ENCODE data around the gene AIFM1. TPM values are rescaled to one million over a fixed set of nuclear protein-coding genes. Genes with fewer than 3 reads are reported as not detected.

AIFM1 gene
- total RNA-seq, 2 donors from 2014 or later: 53.7 to 58.7 TPM

DNA sequence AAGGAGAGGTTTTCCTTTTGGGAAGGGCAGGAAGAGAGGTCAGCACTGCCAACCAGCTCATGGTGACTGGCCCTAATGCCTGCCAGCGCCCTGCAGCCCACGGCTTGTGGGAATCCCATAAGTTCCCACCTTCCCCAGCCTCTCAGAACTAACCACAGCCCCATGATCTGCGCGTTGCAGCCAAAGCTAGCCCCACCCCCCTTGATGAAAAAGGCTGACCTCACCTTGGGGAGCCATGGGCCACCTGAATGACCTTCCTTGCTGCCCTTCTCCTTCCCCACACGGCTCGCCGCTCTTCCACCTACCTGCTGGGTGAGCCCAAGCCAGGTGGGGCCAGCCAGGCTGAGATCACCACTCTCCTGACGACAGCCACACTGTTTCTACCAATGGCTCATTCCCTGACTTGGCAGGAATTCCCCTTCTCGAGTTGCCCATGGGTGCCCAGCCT, 51.5 kb downstream of the AIFM1 start:
- peaks cover 26% of the 10 kb centered on the region for H3K27me3 ChIP-seq (ENCODE audit: control insufficient read depth, insufficient read depth, low read length, poor library complexity, severe bottlenecking)
- H3K4me3 ChIP-seq (ENCODE audit: low read length): no peak overlapping the region
- no peak overlapping the region for H3K27ac ChIP-seq (ENCODE audit: low read depth, low read length)
- TF ChIP-seq, protein P1, sequence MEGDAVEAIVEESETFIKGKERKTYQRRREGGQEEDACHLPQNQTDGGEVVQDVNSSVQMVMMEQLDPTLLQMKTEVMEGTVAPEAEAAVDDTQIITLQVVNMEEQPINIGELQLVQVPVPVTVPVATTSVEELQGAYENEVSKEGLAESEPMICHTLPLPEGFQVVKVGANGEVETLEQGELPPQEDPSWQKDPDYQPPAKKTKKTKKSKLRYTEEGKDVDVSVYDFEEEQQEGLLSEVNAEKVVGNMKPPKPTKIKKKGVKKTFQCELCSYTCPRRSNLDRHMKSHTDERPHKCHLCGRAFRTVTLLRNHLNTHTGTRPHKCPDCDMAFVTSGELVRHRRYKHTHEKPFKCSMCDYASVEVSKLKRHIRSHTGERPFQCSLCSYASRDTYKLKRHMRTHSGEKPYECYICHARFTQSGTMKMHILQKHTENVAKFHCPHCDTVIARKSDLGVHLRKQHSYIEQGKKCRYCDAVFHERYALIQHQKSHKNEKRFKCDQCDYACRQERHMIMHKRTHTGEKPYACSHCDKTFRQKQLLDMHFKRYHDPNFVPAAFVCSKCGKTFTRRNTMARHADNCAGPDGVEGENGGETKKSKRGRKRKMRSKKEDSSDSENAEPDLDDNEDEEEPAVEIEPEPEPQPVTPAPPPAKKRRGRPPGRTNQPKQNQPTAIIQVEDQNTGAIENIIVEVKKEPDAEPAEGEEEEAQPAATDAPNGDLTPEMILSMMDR (conservative IDR thresholded peaks at IDR 0.05): no peak
- Mint-ChIP-seq H3K36me3 (ENCODE audit: low read depth) (no peaks in the 10 kb centered on the region), H3K27me3 (ENCODE audit: insufficient read depth) (peaks cover 63% of the 10 kb centered on the region), H3K27ac (no peak overlapping the region), H3K4me1 (peaks cover 6% of the 10 kb centered on the region), H3K4me3 (no peak overlapping the region), H3K9me3 (peaks cover 47% of the 10 kb centered on the region)
- WGBS, 2 experiments (ENCODE audit: insufficient coverage in 1 of 2, insufficient read length in 1 of 2): 70 to 83% methylated on average over 2 to 9 of the region's 9 CpGs
- no peaks in the 10 kb centered on the region for H3K4me1 ChIP-seq (ENCODE audit: control insufficient read depth, insufficient read depth, low read length)
- no peak overlapping the region for H3K9ac ChIP-seq (ENCODE audit: extremely low read depth, low read length, poor library complexity, severe bottlenecking)
- DNase-seq: no peak
- H3K9me3 ChIP-seq (ENCODE audit: control insufficient read depth, low read length): no peaks in the 10 kb centered on the region
- no peaks in the 10 kb centered on the region for H3K36me3 ChIP-seq (ENCODE audit: control insufficient read depth, insufficient read depth, low read length)

DNA sequence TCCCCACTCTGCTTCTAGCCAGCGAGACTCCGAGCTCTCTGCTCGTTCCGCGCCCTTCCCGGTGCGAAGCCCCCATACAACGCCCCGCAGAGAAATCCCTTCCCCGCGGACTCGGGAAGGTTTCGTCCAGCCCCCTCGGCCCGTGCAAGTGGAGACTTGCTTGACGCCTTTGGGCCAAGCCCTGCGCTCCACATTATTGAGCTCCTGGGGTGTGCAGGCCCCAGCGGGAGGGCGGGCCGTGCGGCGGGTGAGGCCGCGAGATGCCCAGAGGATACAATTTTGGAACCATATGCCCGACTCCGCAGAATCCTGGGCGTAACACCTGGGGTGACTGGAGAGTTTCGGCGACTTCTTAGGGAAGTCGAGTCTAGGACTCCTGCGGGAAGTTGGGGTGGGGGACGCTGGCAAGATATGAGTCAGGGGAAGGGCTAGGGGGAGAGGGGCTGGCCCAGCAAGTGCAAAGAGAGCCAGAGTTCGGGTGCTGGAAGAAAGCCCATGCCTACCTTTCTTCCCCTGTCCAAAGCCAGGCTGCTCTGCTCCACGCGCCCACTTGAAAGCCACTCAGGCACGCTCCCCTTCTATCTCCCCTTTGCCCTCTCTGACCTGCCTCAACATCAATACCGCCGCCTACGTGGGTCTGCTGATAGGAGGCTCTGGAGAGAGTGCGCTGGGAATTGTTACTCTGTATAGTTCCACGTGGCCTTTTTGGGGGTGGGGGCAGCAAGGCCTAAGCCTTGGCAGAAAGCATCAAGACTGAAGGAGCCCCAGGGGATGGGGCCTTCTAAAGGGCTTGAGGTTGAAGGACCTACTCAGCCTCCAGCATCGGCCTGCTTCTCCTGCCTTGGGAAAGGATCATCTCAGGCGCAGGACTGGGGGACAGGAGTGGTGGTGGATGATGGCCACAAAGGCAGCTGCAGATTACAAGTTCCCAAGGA, 54.2 kb downstream of the AIFM1 start:
- H3K36me3 Mint-ChIP-seq (ENCODE audit: low read depth): no peaks in the 10 kb centered on the region
- H3K27me3 ChIP-seq (ENCODE audit: control insufficient read depth, insufficient read depth, low read length, poor library complexity, severe bottlenecking): peaks cover 30% of the 10 kb centered on the region
- H3K4me1 Mint-ChIP-seq: peaks cover 4% of the 10 kb centered on the region
- TF ChIP-seq, protein P1 (conservative IDR thresholded peaks at IDR 0.05): no peak
- peaks cover 68% of the 10 kb centered on the region for H3K27me3 Mint-ChIP-seq (ENCODE audit: insufficient read depth)
- H3K9me3 ChIP-seq (ENCODE audit: control insufficient read depth, low read length): no peaks in the 10 kb centered on the region
- no peak for DNase-seq
- peak overlapping the region; percentile 36 for H3K4me3 Mint-ChIP-seq
- H3K4me3 ChIP-seq (ENCODE audit: low read length): no peak overlapping the region
- no peak overlapping the region for H3K27ac ChIP-seq (ENCODE audit: low read depth, low read length)
- peaks cover 43% of the 10 kb centered on the region for H3K9me3 Mint-ChIP-seq
- H3K9ac ChIP-seq (ENCODE audit: extremely low read depth, low read length, poor library complexity, severe bottlenecking): no peak overlapping the region
- no peaks in the 10 kb centered on the region for H3K36me3 ChIP-seq (ENCODE audit: control insufficient read depth, insufficient read depth, low read length)
- H3K27ac Mint-ChIP-seq: no peak overlapping the region
- 37 to 54% methylated on average over 6 to 42 of the region's 43 CpGs for WGBS, 2 experiments (ENCODE audit: insufficient coverage in 1 of 2, insufficient read length in 1 of 2)
- H3K4me1 ChIP-seq (ENCODE audit: control insufficient read depth, insufficient read depth, low read length): no peaks in the 10 kb centered on the region

DNA sequence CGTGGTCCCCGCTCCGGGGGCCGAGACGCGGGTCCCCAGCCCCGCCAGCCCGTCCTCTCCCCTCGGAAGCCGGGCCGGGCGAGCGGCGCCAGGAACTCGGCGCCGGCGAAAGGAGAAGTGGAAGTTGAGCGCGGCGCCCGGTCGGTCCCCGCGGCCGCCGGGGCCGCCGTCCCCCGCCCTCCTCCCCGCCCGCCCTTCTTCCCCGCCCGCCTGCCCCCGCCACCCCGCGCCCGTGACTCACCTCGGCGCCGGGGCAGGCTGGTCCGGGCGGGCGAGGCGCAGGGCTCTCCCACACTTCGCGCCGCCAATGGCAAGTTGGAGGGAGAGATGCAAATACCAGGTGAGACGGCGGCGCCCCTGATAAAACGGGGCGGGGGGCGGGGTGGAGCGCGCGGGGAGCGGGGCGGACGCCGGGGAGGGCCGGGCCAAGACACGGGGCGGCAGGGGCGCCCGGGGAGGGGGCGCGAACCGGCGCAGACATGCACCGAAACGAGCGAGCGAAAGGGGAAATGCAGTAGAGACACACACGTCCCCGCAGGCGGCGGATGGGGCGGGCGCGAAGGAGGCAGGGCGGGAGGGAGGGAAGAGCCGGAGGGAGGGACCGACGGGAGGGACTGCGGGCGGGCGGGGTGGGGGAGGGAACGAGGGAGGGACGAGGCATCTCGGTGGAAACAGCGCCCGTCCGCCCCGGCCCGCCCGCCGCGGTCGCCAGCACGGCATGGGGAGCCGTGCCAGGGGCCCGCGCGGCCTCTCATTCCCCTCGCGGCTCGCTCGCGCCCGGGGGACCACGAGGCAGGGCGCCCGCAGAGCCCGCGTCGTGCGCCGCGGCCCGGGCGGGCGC, 55.0 kb downstream of the AIFM1 start, which contains the start of gene ELF4:
Gene ELF4, minus strand, starts transcription at position 119 of the 841 bp plus-strand sequence. CDS start 29,167 bp downstream, outside the sequence.
- H3K4me3 ChIP-seq (ENCODE audit: low read length): no peak within 1 kb of the TSS
- TF ChIP-seq, protein P1 (conservative IDR thresholded peaks at IDR 0.05): no peak
- H3K27me3 ChIP-seq (ENCODE audit: control insufficient read depth, insufficient read depth, low read length, poor library complexity, severe bottlenecking): peaks cover 30% of the 10 kb centered on the region
- DNase-seq: peak; percentile 68
- H3K36me3 Mint-ChIP-seq (ENCODE audit: low read depth): no peaks in the 10 kb centered on the region
- H3K4me1 Mint-ChIP-seq: peaks cover 7% of the 10 kb centered on the region
- peaks cover 73% of the 10 kb centered on the region for H3K27me3 Mint-ChIP-seq (ENCODE audit: insufficient read depth)
- H3K36me3 ChIP-seq (ENCODE audit: control insufficient read depth, insufficient read depth, low read length): no peaks in the 10 kb centered on the region
- peaks cover 45% of the 10 kb centered on the region for H3K9me3 Mint-ChIP-seq
- peak within 1 kb of the TSS; percentile 51 for H3K4me3 Mint-ChIP-seq
- no peak within 1 kb of the TSS for H3K9ac ChIP-seq (ENCODE audit: extremely low read depth, low read length, poor library complexity, severe bottlenecking)
- WGBS, 2 experiments (ENCODE audit: insufficient coverage in 1 of 2, insufficient read length in 1 of 2): 0 to 1% methylated on average over 2 to 37 of the region's 123 CpGs
- no peak within 1 kb of the TSS for H3K27ac Mint-ChIP-seq
- no peaks in the 10 kb centered on the region for H3K4me1 ChIP-seq (ENCODE audit: control insufficient read depth, insufficient read depth, low read length)
- H3K9me3 ChIP-seq (ENCODE audit: control insufficient read depth, low read length): no peaks in the 10 kb centered on the region
- H3K27ac ChIP-seq (ENCODE audit: low read depth, low read length): no peak within 1 kb of the TSS
